Bronchial epithelial cell (primary cell): Measurements from ENCODE around the gene UNC93A. TPM values are rescaled to one million over a fixed set of nuclear protein-coding genes. Genes with fewer than 3 reads are reported as not detected.
A peak's percentile ranks its signal among the peaks of the same experiment; 100 is the strongest.

ENCODE experiments used
- DNase-seq: peaks from one replicate; pipeline ENCODE4 v3.0.0-alpha.2; 2010; ENCODE audit warnings: low read depth
- FAIRE-seq: peaks from 2 replicates; lab custom pipeline; 2011; peaks lifted over from hg19 to GRCh38; lab: Jason Lieb, UNC
- H3K27me3 ChIP-seq: 2 replicates; pipeline ENCODE4 v1.5.1; 2011; ENCODE audit warnings: low read length; ENCODE audit not compliant: control insufficient read depth, insufficient read depth
- H3K36me3 ChIP-seq: 2 replicates; pipeline ENCODE4 v1.5.1; 2011; ENCODE audit warnings: low read length; ENCODE audit not compliant: control insufficient read depth, insufficient read depth
- H3K4me3 ChIP-seq: 2 replicates; pipeline ENCODE4 v1.5.1; 2011; ENCODE audit warnings: mild to moderate bottlenecking, low read depth, low read length, control low read depth
- CTCF ChIP-seq: IDR thresholded peaks from 2 replicates; pipeline ENCODE4 v1.5.1; 2011; ENCODE audit warnings: mild to moderate bottlenecking, moderate library complexity, low read length, control low read depth, inconsistent platforms; ENCODE audit not compliant: insufficient read depth, severe bottlenecking
- total RNA-seq: library from RNA; depleted of rRNA; stranded (reverse); fragments of >200 nt; gene quantifications from 2 replicates; pipeline ENCODE4 v1.2.1, GENCODE V29; 2014

Gene UNC93A
- total RNA-seq, 1 donor from 2014 or later: not detected

- FAIRE-seq: no peak
- Histone ChIP-seq H3K4me3 (no peak overlapping the region), H3K27me3 (peaks cover 5% of the 10 kb centered on the region), H3K36me3 (no peaks in the 10 kb centered on the region)
- no peak for TF ChIP-seq CTCF
- no peak for DNase-seq
Measured at GRCh38 chr6:167347226-167347625, 56.1 kb downstream of the UNC93A start.

- Histone ChIP-seq H3K36me3 (no peaks in the 10 kb centered on the region), H3K4me3 (no peak overlapping the region), H3K27me3 (peaks cover 5% of the 10 kb centered on the region)
- TF ChIP-seq CTCF: no peak
- no peak for DNase-seq
- no peak for FAIRE-seq
Measured at GRCh38 chr6:167349631-167350274, 58.6 kb downstream of the UNC93A start.

GRCh38 chr6:167350275-167350696, 59.2 kb downstream of the UNC93A start:
- Histone ChIP-seq H3K27me3 (peaks cover 5% of the 10 kb centered on the region), H3K36me3 (no peaks in the 10 kb centered on the region), H3K4me3 (no peak overlapping the region)
- FAIRE-seq (no peak), DNase-seq (no peak)
- no peak for TF ChIP-seq CTCF

- H3K27me3 ChIP-seq: peaks cover 5% of the 10 kb centered on the region
- peak; percentile 88 for TF ChIP-seq CTCF
- DNase-seq: peak; percentile 47
Measured at GRCh38 chr6:167350731-167351655, 59.9 kb downstream of the UNC93A start.

GRCh38 chr6:167351656-167352345, 60.7 kb downstream of the UNC93A start:
- H3K27me3 ChIP-seq: peaks cover 5% of the 10 kb centered on the region
- DNase-seq (no peak), FAIRE-seq (no peak)
- H3K4me3 ChIP-seq: no peak overlapping the region
- no peak for TF ChIP-seq CTCF
- H3K36me3 ChIP-seq: no peaks in the 10 kb centered on the region

More at GRCh38 chr6:167350731-167351655, 59.9 kb downstream of the UNC93A start:
- FAIRE-seq: no peak
- peak overlapping the region; percentile 28 for H3K4me3 ChIP-seq
- no peaks in the 10 kb centered on the region for H3K36me3 ChIP-seq
